Glomerular visceral epithelial cell (primary cell): ENCODE results near the gene CNTN4.

Experiments
- DNase-seq: peaks from one replicate; pipeline ENCODE4 v3.0.0-alpha.2; 2016; ENCODE audit errors: extremely low spot score

Gene CNTN4

GRCh38 chr3:2856138-2857133 is 757.8 kb downstream of the CNTN4 start:
- no peak for DNase-seq

DNA sequence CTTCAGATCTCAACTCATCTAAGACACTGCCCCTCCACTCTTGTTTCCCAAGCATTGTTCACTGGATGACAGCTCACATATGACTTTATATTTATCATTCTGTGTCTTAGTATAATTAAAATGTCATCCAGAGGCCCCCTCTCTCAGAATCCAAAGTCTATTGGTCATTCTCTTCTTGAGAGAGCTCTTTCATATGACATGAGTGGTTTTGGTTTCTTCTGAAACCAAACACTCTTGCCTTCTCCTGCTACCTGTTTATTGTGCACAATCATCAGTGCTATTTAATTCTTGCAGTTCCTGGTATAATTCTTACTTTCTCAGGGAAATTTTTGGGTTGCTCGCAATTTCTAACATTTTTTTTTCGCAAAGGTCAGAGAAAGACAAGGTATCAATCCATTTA is 762.0 kb downstream of the CNTN4 start:
- DNase-seq = no peak

DNA sequence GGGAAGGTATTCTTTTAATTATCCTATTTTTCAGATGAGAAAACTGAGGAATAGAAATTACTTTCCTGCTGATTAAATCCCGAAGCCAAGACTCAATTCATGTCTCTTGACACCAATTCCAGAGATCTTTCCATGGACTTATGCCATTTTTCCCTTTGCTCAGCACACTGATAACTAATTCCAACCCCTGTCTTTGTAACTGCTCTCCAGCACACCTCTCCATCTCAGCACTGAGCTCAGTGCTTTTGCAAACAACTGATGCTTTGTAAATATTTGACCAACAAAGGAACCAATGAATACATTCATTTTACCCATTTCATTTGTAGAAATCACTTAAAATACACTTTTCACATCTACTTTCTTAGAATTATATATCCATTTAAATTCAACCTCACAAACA is 762.5 kb downstream of the CNTN4 start:
- no peak for DNase-seq

- no peak for DNase-seq
Measured at GRCh38 chr3:2861920-2862319, 763.3 kb downstream of the CNTN4 start.

DNA sequence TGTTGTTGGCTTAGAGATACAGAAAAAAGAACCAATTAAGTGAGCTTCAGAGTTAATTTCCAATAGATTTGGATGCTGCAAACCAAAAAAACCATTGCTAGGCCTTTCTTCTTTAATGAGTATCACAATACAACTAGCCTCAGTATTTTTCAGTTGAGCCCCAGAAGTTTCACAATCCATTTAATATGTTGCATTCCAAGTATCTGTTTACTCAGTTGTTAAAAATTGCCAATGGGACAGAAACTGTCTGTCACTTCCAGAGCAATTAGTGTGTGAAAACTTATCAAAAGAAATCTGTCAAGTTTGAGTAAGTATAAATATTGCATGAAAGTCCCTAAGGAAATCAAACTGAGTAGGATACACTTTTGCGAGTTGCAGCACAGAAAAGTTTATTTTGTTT is 763.7 kb downstream of the CNTN4 start:
- DNase-seq = no peak

- DNase-seq = no peak
Measured at GRCh38 chr3:2863127-2863526, 764.5 kb downstream of the CNTN4 start.

DNA sequence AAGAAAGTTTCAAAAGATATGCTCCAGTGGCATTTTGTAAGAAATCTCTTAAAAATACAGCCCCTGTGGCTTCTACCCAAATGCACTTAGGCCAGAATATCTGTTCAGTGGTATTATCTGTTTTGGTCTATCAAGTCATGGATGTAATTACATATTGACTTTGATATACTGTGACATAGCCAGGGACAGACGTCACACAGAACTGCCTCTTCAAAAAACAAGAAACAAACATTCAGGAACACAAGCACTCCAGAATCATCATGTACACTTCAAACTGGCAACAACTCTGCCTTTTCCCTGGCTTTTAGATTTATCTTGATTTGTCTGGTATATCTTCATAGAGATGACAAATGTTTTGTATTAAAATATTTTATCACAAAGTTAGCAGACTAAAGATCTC is 771.2 kb downstream of the CNTN4 start:
- no peak for DNase-seq

DNA sequence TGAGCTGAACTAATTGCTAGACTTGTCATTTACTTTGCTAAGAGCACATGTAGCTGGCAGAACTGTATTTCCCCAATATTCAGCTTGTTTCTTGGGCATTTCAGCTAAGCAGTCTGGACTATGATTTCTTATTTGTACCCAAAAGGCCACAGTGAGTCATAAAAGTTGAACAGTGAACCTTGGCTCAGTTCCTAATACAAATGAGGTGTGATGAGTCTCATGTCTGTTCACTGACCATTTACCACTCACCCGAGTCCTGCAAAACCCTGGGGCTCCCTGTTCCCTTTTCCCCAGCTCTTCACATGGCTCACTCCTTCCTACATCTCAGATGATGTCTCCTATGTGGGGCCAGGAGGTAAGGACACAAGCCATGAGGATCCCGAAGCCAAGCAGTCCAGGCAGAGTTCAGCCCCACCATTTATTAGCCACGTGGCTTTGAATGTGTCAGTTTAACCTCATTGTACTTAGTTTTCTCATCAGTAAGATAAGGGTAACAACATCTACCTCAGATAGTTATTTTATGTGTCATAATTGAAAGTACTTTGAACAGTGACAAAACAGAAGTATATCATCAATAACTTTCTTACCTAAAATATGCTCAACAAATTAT is 772.2 kb downstream of the CNTN4 start:
- DNase-seq = no peak

GRCh38 chr3:2872884-2873283 is 774.2 kb downstream of the CNTN4 start:
- DNase-seq = no peak

- no peak for DNase-seq
Measured at GRCh38 chr3:2873986-2874385, 775.3 kb downstream of the CNTN4 start.

- no peak for DNase-seq
Measured at GRCh38 chr3:2875699-2876098, 777.0 kb downstream of the CNTN4 start.

- DNase-seq = no peak
Measured at GRCh38 chr3:2876362-2876761, 777.7 kb downstream of the CNTN4 start.

- no peak for DNase-seq
Measured at GRCh38 chr3:2879023-2879422, 780.4 kb downstream of the CNTN4 start.

DNA sequence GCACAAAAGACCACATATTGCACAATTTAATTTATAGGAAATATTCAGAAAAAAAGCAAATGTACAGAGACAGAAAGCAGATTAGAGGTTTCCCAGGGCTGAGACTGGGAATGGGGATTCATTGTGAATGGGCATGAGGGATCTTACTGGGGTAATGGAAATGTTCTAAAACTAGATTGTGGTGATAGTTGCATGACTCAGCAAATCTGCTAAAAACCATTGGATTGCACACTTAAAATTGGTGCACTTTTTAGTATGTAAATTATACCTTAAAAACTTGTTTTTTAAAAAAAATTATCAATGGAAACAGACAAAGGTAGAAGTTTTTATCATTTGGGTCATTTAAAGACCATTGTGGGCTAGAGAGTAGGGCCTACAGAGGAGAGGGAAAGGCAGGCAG is 780.9 kb downstream of the CNTN4 start:
- DNase-seq = no peak

- DNase-seq = no peak
Measured at GRCh38 chr3:2880218-2880756, 781.6 kb downstream of the CNTN4 start.

- DNase-seq = no peak
Measured at GRCh38 chr3:2883283-2883682, 784.6 kb downstream of the CNTN4 start.

- DNase-seq = no peak
Measured at GRCh38 chr3:2888592-2888991, 789.9 kb downstream of the CNTN4 start.

DNA sequence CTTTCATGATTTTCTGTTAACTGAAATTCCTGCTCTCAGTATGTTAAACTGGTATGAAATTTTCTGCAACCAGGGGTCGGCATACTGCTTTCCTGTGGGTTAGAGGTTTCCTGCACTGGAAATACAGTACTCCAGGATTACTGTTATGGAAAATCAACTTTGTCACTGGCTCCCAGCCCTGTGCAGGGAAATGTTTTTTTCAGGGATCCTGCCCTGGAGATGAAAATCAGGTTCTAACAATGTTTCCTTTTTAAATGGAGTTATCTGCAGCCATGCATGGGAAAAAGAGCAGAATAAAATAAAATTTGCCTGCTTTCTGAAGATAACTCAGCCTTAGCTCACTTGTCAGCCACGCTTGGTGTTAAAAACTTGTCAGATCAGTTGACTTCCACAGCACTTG is 791.1 kb downstream of the CNTN4 start:
- DNase-seq = no peak

GRCh38 chr3:2896308-2896939 is 797.8 kb downstream of the CNTN4 start:
- DNase-seq = no peak

DNA sequence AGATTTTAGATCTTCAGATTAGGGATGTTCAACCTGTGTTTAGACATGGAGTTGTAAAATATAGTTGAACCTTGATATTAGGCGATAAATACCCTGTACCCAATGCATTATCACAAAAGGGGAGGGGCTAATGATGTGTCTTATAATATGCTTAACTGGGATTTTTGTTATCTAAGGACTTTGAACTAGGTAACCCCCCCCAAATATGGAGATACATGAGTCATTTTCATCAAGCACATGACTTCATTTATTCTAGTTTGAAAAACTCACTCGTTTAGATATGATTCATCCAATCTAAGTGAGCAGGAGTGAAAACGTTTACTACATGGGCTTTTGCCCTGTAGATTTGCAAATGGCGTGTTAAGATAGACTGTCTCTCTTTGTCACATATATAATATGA is 799.2 kb downstream of the CNTN4 start:
- no peak for DNase-seq

DNA sequence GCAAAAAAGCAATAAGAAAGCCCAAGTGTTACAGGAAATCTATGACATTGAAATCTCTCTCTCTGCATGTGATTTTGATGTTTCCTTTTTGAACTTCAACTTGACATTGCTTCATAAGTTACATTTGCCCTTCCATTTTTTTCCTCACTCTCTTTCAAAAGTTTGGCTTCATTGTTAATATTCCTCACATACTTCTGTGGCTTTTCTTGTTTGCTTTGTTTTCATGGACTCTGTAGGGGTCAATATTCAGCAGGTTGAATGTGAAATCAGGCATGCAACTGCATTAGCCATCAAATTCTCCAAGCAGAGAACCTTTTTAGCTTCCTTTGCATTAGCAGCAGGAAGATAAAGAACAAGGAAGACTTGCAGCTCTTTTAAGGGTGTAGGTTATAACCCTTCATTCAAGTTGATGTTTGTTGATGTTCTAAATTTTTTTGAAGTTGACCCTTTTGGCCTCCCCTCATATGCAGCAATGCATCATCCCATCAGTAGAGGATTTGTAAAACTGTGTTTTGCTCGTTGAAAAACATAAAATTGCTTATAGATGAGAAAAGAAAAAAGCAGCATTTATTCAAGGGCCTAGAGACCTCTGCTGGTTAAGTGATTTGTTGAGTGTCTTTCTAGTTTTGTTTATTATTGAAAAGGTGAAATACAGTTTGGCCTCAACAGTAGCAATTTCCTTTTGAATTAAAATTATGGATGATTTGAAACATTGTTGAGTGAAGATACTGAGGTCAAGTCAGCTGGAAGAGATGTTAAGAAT is 800.1 kb downstream of the CNTN4 start:
- DNase-seq = no peak

GRCh38 chr3:2904054-2904453 is 805.4 kb downstream of the CNTN4 start:
- no peak for DNase-seq
